Measurements from ENCODE around the gene SRPX2. TPM values are rescaled to one million over a fixed set of nuclear protein-coding genes. Genes with fewer than 3 reads are reported as not detected.
"Not testable (repeated sequence)": the region's sequence is repeated elsewhere in the genome, so short reads cannot be mapped to it uniquely, and the experiment has no call there.

SRPX2 gene
- total RNA-seq, 1 donor from 2014 or later: 1.1 TPM

GRCh38 chrX:100717363-100717762 lies 73.4 kb downstream of the SRPX2 start:
- no peak for TF ChIP-seq CTCF (IDR thresholded peaks at IDR 0.05; ENCODE audit: unreplicated experiment)
- Mint-ChIP-seq H3K36me3 (ENCODE audit: low read depth, unreplicated experiment) (no peaks in the 10 kb centered on the region), H3K27me3 (ENCODE audit: unreplicated experiment) (no peaks in the 10 kb centered on the region), H3K4me1 (ENCODE audit: unreplicated experiment) (no peaks in the 10 kb centered on the region), H3K9me3 (ENCODE audit: unreplicated experiment) (no peaks in the 10 kb centered on the region), H3K4me3 (ENCODE audit: unreplicated experiment) (no peak overlapping the region), H3K27ac (ENCODE audit: unreplicated experiment) (no peak overlapping the region)
- no peak for DNase-seq (ENCODE audit: low spot score)

- H3K9me3 Mint-ChIP-seq (ENCODE audit: unreplicated experiment): no peaks in the 10 kb centered on the region
- no peak overlapping the region for H3K27ac Mint-ChIP-seq (ENCODE audit: unreplicated experiment)
- no peak overlapping the region for H3K4me3 Mint-ChIP-seq (ENCODE audit: unreplicated experiment)
- no peak for TF ChIP-seq CTCF (IDR thresholded peaks at IDR 0.05; ENCODE audit: unreplicated experiment)
- no peaks in the 10 kb centered on the region for H3K36me3 Mint-ChIP-seq (ENCODE audit: low read depth, unreplicated experiment)
- DNase-seq (ENCODE audit: low spot score): no peak
- H3K4me1 Mint-ChIP-seq (ENCODE audit: unreplicated experiment): no peaks in the 10 kb centered on the region
- H3K27me3 Mint-ChIP-seq (ENCODE audit: unreplicated experiment): no peaks in the 10 kb centered on the region
Measured at GRCh38 chrX:100719139-100719538, 75.1 kb downstream of the SRPX2 start.

GRCh38 chrX:100720301-100720700 lies 76.3 kb downstream of the SRPX2 start:
- TF ChIP-seq CTCF (IDR thresholded peaks at IDR 0.05; ENCODE audit: unreplicated experiment): no peak
- Mint-ChIP-seq H3K27ac (ENCODE audit: unreplicated experiment) (no peak overlapping the region), H3K9me3 (ENCODE audit: unreplicated experiment) (no peaks in the 10 kb centered on the region), H3K4me3 (ENCODE audit: unreplicated experiment) (no peak overlapping the region), H3K36me3 (ENCODE audit: low read depth, unreplicated experiment) (no peaks in the 10 kb centered on the region), H3K27me3 (ENCODE audit: unreplicated experiment) (no peaks in the 10 kb centered on the region), H3K4me1 (ENCODE audit: unreplicated experiment) (no peaks in the 10 kb centered on the region)
- no peak for DNase-seq (ENCODE audit: low spot score)

DNA sequence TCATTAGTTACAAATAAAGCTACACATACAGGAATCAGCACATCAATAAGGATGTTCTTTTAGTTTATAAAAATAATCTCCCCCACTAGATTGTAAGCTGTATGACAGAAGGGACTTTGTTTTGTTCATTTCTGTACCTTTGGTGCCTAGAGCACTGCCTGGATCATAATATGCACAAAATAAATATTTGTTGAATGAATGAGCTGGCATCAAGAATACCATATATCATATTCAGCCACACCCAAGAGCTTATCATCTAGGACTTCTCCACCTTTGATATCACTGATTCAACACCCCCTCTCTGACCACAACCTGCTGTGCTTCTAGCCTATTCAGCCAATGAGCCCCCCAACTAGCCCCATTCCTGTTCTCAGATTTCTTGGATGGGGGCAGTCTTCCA lies 77.3 kb downstream of the SRPX2 start:
- no peaks in the 10 kb centered on the region for H3K27me3 Mint-ChIP-seq (ENCODE audit: unreplicated experiment)
- no peak overlapping the region for H3K27ac Mint-ChIP-seq (ENCODE audit: unreplicated experiment)
- no peak for TF ChIP-seq CTCF (IDR thresholded peaks at IDR 0.05; ENCODE audit: unreplicated experiment)
- no peaks in the 10 kb centered on the region for H3K36me3 Mint-ChIP-seq (ENCODE audit: low read depth, unreplicated experiment)
- H3K9me3 Mint-ChIP-seq (ENCODE audit: unreplicated experiment): no peaks in the 10 kb centered on the region
- DNase-seq (ENCODE audit: low spot score): no peak
- no peak overlapping the region for H3K4me3 Mint-ChIP-seq (ENCODE audit: unreplicated experiment)
- H3K4me1 Mint-ChIP-seq (ENCODE audit: unreplicated experiment): no peaks in the 10 kb centered on the region

- H3K27me3 Mint-ChIP-seq (ENCODE audit: unreplicated experiment); H3K4me1 Mint-ChIP-seq (ENCODE audit: unreplicated experiment); H3K27ac Mint-ChIP-seq (ENCODE audit: unreplicated experiment); DNase-seq (ENCODE audit: low spot score); H3K9me3 Mint-ChIP-seq (ENCODE audit: unreplicated experiment); H3K36me3 Mint-ChIP-seq (ENCODE audit: low read depth, unreplicated experiment); H3K4me3 Mint-ChIP-seq (ENCODE audit: unreplicated experiment): not testable (repeated sequence)
Measured at GRCh38 chrX:100724006-100724405, 80.0 kb downstream of the SRPX2 start.

Other genes starting within 250 kb of the SRPX2 start
- 34.9 TPM for gene PCDH19, start 233.9 kb upstream of the SRPX2 start, total RNA-seq (ENCODE audit: unreplicated experiment)
- not detected for gene TNMD, start 59.3 kb upstream of the SRPX2 start, total RNA-seq (ENCODE audit: unreplicated experiment)
- gene TSPAN6, start 7.4 kb upstream of the SRPX2 start, total RNA-seq (ENCODE audit: unreplicated experiment): 52.2 TPM
- gene SYTL4, start 87.9 kb downstream of the SRPX2 start, total RNA-seq (ENCODE audit: unreplicated experiment): 3.9 TPM
- gene CSTF2, start 176.2 kb downstream of the SRPX2 start, total RNA-seq (ENCODE audit: unreplicated experiment): 19.3 TPM
- not detected for gene NOX1, start 230.2 kb downstream of the SRPX2 start, total RNA-seq (ENCODE audit: unreplicated experiment)